K562 (cell line): ENCODE results near the gene SENP3. TPM values are rescaled to one million over a fixed set of nuclear protein-coding genes. Genes with fewer than 3 reads are reported as not detected.

Source experiments
- BCL6 ChIP-seq: fragments of 250-450 bp; sonication (Bioruptor Pico); IDR thresholded peaks from 2 replicates; pipeline ENCODE4 v1.4.0; 2020
- BRD9 ChIP-seq: fragments of 450-650 bp; IDR thresholded peaks from 2 replicates; pipeline ENCODE4 v1.6.1; 2018; ENCODE audit warnings: low read depth; ENCODE audit not compliant: partially characterized antibody
- FOXM1 ChIP-seq, 2 experiments: fragments of 450-650 bp in 1 of 2; sonication (generic) in 1 of 2; formaldehyde crosslinking in 1 of 2; IDR thresholded peaks; 2 replicates each; pipeline versions ENCODE4 v1.6.1 to v1.9.0; 2017 to 2022; ENCODE audit warnings: low read depth in 2 of 2, mild to moderate bottlenecking in 2 of 2, missing genetic modification reagents in 1 of 2, moderate library complexity in 1 of 2
- FOXP4 ChIP-seq: sonication (generic); formaldehyde crosslinking; IDR thresholded peaks from 2 replicates; pipeline ENCODE4 v1.8.0; 2022; ENCODE audit warnings: mild to moderate bottlenecking, missing genetic modification reagents, borderline replicate concordance
- IRF1 ChIP-seq: sonication (generic); formaldehyde crosslinking; IDR thresholded peaks from 2 replicates; pipeline ENCODE4 v1.8.0; 2022; ENCODE audit warnings: missing genetic modification reagents, mild to moderate bottlenecking, borderline replicate concordance
- KDM2B ChIP-seq: fragments of 250-450 bp; sonication (Bioruptor Pico); IDR thresholded peaks from 2 replicates; pipeline ENCODE4 v1.8.0; 2021; ENCODE audit warnings: mild to moderate bottlenecking, moderate library complexity
- KDM5B ChIP-seq: fragments of 200-600 bp; sonication (generic); IDR thresholded peaks from 2 replicates; pipeline ENCODE4 v1.6.1; 2012; ENCODE audit warnings: low read depth, mild to moderate bottlenecking, moderate library complexity, low read length, control low read depth, inconsistent platforms; ENCODE audit not compliant: insufficient replicate concordance
- MAFG ChIP-seq: fragments of 450-650 bp; conservative IDR thresholded peaks from 2 replicates; pipeline ENCODE4 v1.6.1; 2016; ENCODE audit warnings: missing genetic modification characterization, missing compliant biosample characterization
- MAZ ChIP-seq, 2 experiments: fragments of 450-650 bp in 1 of 2; sonication (generic) in 1 of 2; formaldehyde crosslinking; IDR thresholded peaks in 1 of 2; conservative IDR thresholded peaks in 1 of 2; 2 replicates each; pipeline versions ENCODE4 v1.4.0 to v1.5.0; 2020; ENCODE audit warnings: mild to moderate bottlenecking in 1 of 2, missing genetic modification reagents in 1 of 2
- MEF2A ChIP-seq: IDR thresholded peaks from 2 replicates; pipeline ENCODE4 v1.6.1; 2011; ENCODE audit warnings: low read depth, mild to moderate bottlenecking, low read length, moderate library complexity; ENCODE audit not compliant: control insufficient read depth
- NONO ChIP-seq, 2 experiments: fragments of 200-400 bp in 1 of 2; fragments of 450-650 bp in 1 of 2; formaldehyde crosslinking in 1 of 2; IDR thresholded peaks; 2 replicates each; pipeline ENCODE4 v1.6.1; 2017; ENCODE audit warnings: low read depth in 2 of 2, mild to moderate bottlenecking in 2 of 2, moderate library complexity in 2 of 2, low read length in 1 of 2
- PHF20 ChIP-seq: fragments of 450-650 bp; IDR thresholded peaks from 2 replicates; pipeline ENCODE4 v1.6.1; 2018; ENCODE audit not compliant: partially characterized antibody
- PTTG1 ChIP-seq: fragments of 450-650 bp; IDR thresholded peaks from 2 replicates; pipeline ENCODE4 v1.6.1; 2016; ENCODE audit warnings: low read depth, mild to moderate bottlenecking, missing genetic modification characterization, missing compliant biosample characterization
- RREB1 ChIP-seq: fragments of 250-450 bp; sonication (Bioruptor Pico); IDR thresholded peaks from 2 replicates; pipeline ENCODE4 v1.4.0; 2020
- TCF3 ChIP-seq: sonication (generic); formaldehyde crosslinking; IDR thresholded peaks from 2 replicates; pipeline ENCODE4 v1.4.0; 2020; ENCODE audit warnings: mild to moderate bottlenecking, missing genetic modification reagents
- ZNF24 ChIP-seq: fragments of 450-650 bp; IDR thresholded peaks from 2 replicates; pipeline ENCODE4 v1.6.1; 2016
- ZNF253 ChIP-seq: fragments of 250-450 bp; sonication (Bioruptor Pico); conservative IDR thresholded peaks from 2 replicates; pipeline ENCODE4 v1.6.1; 2021; ENCODE audit warnings: mild to moderate bottlenecking
- ZNF76 ChIP-seq: fragments of 250-450 bp; sonication (Bioruptor Pico); IDR thresholded peaks from 2 replicates; pipeline ENCODE4 v1.4.0; 2020; ENCODE audit warnings: mild to moderate bottlenecking, moderate library complexity, borderline replicate concordance
- polyA plus RNA-seq, 8 experiments: library from polyadenylated mRNA; depleted of rRNA in 4 of 8; stranded (reverse) in 5 of 8; unstranded in 3 of 8; fragments of >200 nt; fragmentation: Nextera tagmentation in 2 of 8; fragmentation: Illumina TruSeq in 1 of 8; extraction: Ambion mirVana in 2 of 8; extraction: Trizol in 1 of 8; gene quantifications; 2 replicates each; pipeline versions ENCODE4 v1.2.1 to v1.2.3, GENCODE V29; 2011 to 2014; ENCODE audit warnings: inconsistent platforms in 1 of 8, missing spikeins in 1 of 8
- total RNA-seq, 7 experiments: library from RNA; depleted of rRNA in 6 of 7; stranded (reverse); fragments of >200 nt in 6 of 7; fragmentation: Illumina TruSeq in 2 of 7; extraction: Trizol in 2 of 7; gene quantifications; 2 replicates each; pipeline versions ENCODE4 v1.2.1 to v1.2.3, GENCODE V29; 2011 to 2021; ENCODE audit warnings: low replicate concordance in 1 of 7

The SENP3 gene
- total and polyA plus RNA-seq, 9 of the 15 experiments (the other 6 are each of a cell fraction or from before 2014, with no cell fraction given) = 0.63 to 102 (median 78.8) TPM

- no peak for TF ChIP-seq FOXP4 (CRISPR knock-in tag)
- no peak for TF ChIP-seq IRF1 (CRISPR knock-in tag)
- no peak for TF ChIP-seq FOXM1 (IDR thresholded peaks at IDR 0.05; ENCODE audit: low read depth)
- no peak for TF ChIP-seq FOXM1 (CRISPR knock-in tag; IDR thresholded peaks at IDR 0.05; ENCODE audit: low read depth)
- TF ChIP-seq BCL6 (CRISPR knock-in tag) = no peak
- TF ChIP-seq TCF3 (CRISPR knock-in tag) = peak; percentile 50; the same call in 1 of the 2 replicates
- TF ChIP-seq ZNF24 = no peak
- no peak for TF ChIP-seq KDM5B
- TF ChIP-seq MEF2A = no peak
- 0 out of 4 replicates have a peak, but pooled peaks of 1 of the 2 experiments have one; percentile 35 for TF ChIP-seq MAZ (CRISPR knock-in tag; conservative IDR thresholded peaks at IDR 0.05 in 1 of 2, IDR thresholded peaks at IDR 0.05 in 1 of 2)
- no peak for TF ChIP-seq ZNF253 (CRISPR knock-in tag)
- no peak for TF ChIP-seq NONO (IDR thresholded peaks at IDR 0.05; ENCODE audit: low read depth in 2 of 2, low read length in 1 of 2)
- TF ChIP-seq MAFG (tag) = peak; percentile 81
- TF ChIP-seq ZNF76 = no peak
- TF ChIP-seq PTTG1 (tag) = no peak
- no peak for TF ChIP-seq PHF20
- TF ChIP-seq RREB1 (CRISPR knock-in tag) = no peak
- TF ChIP-seq BRD9 = no peak
- no peak for TF ChIP-seq KDM2B (CRISPR knock-in tag)
Observed at GRCh38 chr17:7580604-7581575, 19.2 kb downstream of the SENP3 start (continued).
